ENCODE results near the gene MRM3.

GRCh38 chr17:841313-841712 lies 59.2 kb downstream of the MRM3 start:
- no peak for TF ChIP-seq CTCF (IDR thresholded peaks at IDR 0.05)
- TF ChIP-seq POLR2A (IDR thresholded peaks at IDR 0.05; ENCODE audit: low read depth) = no peak
- TF ChIP-seq EP300 (IDR thresholded peaks at IDR 0.05) = no peak

Data from esophagus muscularis mucosa (tissue), 4 donors.